HEK293T (cell line): ENCODE results near the gene ABI3BP.

Experiments
- ARNT ChIP-seq: fragments of 450-650 bp; IDR thresholded peaks from 2 replicates; pipeline ENCODE4 v1.6.1; 2017; ENCODE audit warnings: mild to moderate bottlenecking
- BHLHE40 ChIP-seq: fragments of 450-650 bp; IDR thresholded peaks from 2 replicates; pipeline ENCODE4 v1.6.1; 2016; ENCODE audit warnings: mild to moderate bottlenecking, moderate library complexity, borderline replicate concordance
- ELF4 ChIP-seq: fragments of 450-650 bp; IDR thresholded peaks from 2 replicates; pipeline ENCODE4 v1.6.1; 2017; ENCODE audit warnings: antibody characterized with exemption
- FOXA1 ChIP-seq: fragments of 450-650 bp; IDR thresholded peaks from 2 replicates; pipeline ENCODE4 v1.6.1; 2016; ENCODE audit warnings: mild to moderate bottlenecking
- FOXK2 ChIP-seq: fragments of 450-650 bp; IDR thresholded peaks from 2 replicates; pipeline ENCODE4 v1.6.1; 2016; ENCODE audit warnings: mild to moderate bottlenecking
- FOXM1 ChIP-seq: fragments of 450-650 bp; IDR thresholded peaks from 2 replicates; pipeline ENCODE4 v1.6.1; 2017; ENCODE audit warnings: mild to moderate bottlenecking, borderline replicate concordance
- HDGF ChIP-seq: fragments of 450-650 bp; IDR thresholded peaks from 2 replicates; pipeline ENCODE4 v1.6.1; 2017; ENCODE audit warnings: antibody characterized with exemption, borderline replicate concordance
- LEF1 ChIP-seq: fragments of 450-650 bp; IDR thresholded peaks from 2 replicates; pipeline ENCODE4 v1.6.1; 2017; ENCODE audit warnings: mild to moderate bottlenecking, borderline replicate concordance
- NFRKB ChIP-seq: fragments of 450-650 bp; IDR thresholded peaks from 2 replicates; pipeline ENCODE4 v1.6.1; 2016; ENCODE audit warnings: mild to moderate bottlenecking, moderate library complexity
- SP1 ChIP-seq: fragments of 450-650 bp; IDR thresholded peaks from 2 replicates; pipeline ENCODE4 v1.6.1; 2017
- SUZ12 ChIP-seq: fragments of 450-650 bp; IDR thresholded peaks from 2 replicates; pipeline ENCODE4 v1.6.1; 2016; ENCODE audit warnings: mild to moderate bottlenecking
- TARDBP ChIP-seq: fragments of 450-650 bp; IDR thresholded peaks from 2 replicates; pipeline ENCODE4 v1.6.1; 2016
- ZNF384 ChIP-seq: fragments of 450-650 bp; IDR thresholded peaks from 2 replicates; pipeline ENCODE4 v1.6.1; 2016

GRCh38 chr3:100760377-100760776 is 232.8 kb downstream of the ABI3BP start:
- TF ChIP-seq FOXK2: no peak
- no peak for TF ChIP-seq FOXA1
- TF ChIP-seq SP1: no peak
- TF ChIP-seq BHLHE40: no peak
- TF ChIP-seq ELF4: no peak
- no peak for TF ChIP-seq SUZ12
- TF ChIP-seq NFRKB: no peak
- TF ChIP-seq TARDBP: no peak
- no peak for TF ChIP-seq ZNF384
- TF ChIP-seq HDGF: no peak
- no peak for TF ChIP-seq FOXM1
- TF ChIP-seq ARNT: no peak
- TF ChIP-seq LEF1: no peak
